ENCODE results near the gene RIMS1.

The RIMS1 gene

DNA sequence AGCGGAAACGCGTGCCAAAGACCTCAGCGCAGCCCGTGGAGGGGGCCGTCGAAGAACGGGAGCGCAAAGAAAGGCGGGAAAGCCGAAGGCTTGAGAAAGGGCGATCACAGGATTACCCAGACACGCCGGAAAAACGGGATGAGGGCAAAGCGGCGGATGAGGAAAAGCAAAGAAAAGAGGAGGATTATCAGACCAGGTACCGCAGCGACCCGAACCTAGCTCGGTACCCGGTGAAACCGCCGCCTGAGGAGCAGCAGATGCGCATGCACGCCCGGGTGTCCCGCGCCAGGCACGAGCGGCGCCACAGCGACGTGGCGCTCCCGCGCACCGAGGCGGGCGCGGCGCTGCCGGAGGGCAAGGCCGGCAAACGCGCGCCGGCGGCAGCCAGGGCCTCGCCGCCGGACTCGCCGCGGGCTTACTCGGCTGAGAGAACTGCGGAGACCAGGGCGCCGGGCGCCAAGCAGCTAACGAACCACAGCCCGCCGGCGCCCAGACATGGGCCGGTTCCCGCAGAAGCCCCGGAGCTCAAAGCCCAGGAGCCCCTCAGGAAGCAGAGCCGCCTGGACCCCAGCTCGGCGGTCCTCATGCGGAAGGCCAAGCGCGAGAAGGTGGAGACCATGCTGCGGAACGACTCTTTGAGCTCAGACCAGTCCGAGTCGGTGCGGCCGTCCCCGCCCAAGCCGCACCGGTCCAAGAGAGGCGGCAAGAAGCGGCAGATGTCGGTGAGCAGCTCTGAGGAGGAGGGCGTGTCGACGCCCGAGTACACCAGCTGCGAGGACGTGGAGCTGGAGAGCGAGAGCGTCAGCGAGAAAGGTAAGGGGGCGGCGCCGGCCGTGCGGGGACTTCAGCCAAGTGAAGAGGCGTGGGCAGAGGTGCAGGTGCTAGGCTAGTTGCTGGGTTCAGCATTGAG lies 296.2 kb downstream of the RIMS1 start:
- Histone ChIP-seq H3K27me3 (ENCODE audit: insufficient read depth, low read length) (peaks cover 56% of the 10 kb centered on the region), H3K4me3 (ENCODE audit: low read length) (peak overlapping the region; percentile 48), H3K36me3 (ENCODE audit: insufficient read depth, low read length) (no peaks in the 10 kb centered on the region), H3K27ac (ENCODE audit: low read depth, low read length) (no peak overlapping the region), H3K9ac (ENCODE audit: low read depth, low read length) (peak overlapping the region; percentile 60), H3K4me1 (ENCODE audit: insufficient read depth, low read length) (0 out of 2 replicates have a peak, but pooled peaks cover 5% of the 10 kb centered on the region), H3K9me3 (ENCODE audit: insufficient read depth, low read depth, low read length) (no peaks in the 10 kb centered on the region)
- WGBS, result 9% methylated on average over 100 of the region's 100 CpGs

GRCh38 chr6:72203983-72204382 lies 317.6 kb downstream of the RIMS1 start:
- no peaks in the 10 kb centered on the region for H3K36me3 ChIP-seq (ENCODE audit: insufficient read depth, low read length)
- no peaks in the 10 kb centered on the region for H3K27me3 ChIP-seq (ENCODE audit: insufficient read depth, low read length)
- H3K9me3 ChIP-seq (ENCODE audit: insufficient read depth, low read depth, low read length), result no peaks in the 10 kb centered on the region
- 0 out of 2 replicates have a peak, but pooled peaks cover 6% of the 10 kb centered on the region for H3K4me1 ChIP-seq (ENCODE audit: insufficient read depth, low read length)
- no peak overlapping the region for H3K27ac ChIP-seq (ENCODE audit: low read depth, low read length)
- 92% methylated on average over 2 of the region's 2 CpGs for WGBS
- no peak overlapping the region for H3K9ac ChIP-seq (ENCODE audit: low read depth, low read length)
- H3K4me3 ChIP-seq (ENCODE audit: low read length), result no peak overlapping the region

DNA sequence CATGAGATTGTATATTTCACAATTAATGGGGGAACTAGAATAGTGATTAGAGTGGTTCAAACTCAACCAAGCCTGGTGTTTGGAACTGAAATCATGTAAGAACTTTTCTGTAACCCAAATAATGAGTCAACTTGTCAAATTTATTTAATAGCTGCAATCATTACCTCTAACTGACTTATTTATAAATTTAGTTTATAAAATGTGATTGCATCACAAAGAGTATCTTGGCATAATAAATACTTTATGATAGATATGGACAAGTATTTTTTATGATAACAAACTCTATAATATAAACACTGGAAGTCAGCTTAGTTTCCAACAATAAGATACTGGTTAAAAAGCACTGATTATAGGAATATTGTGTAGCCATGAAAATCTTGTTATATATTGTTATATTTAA lies 319.1 kb downstream of the RIMS1 start:
- H3K27me3 ChIP-seq (ENCODE audit: insufficient read depth, low read length), result no peaks in the 10 kb centered on the region
- 0 out of 2 replicates have a peak, but pooled peaks cover 6% of the 10 kb centered on the region for H3K4me1 ChIP-seq (ENCODE audit: insufficient read depth, low read length)
- no peak overlapping the region for H3K27ac ChIP-seq (ENCODE audit: low read depth, low read length)

GRCh38 chr6:72206606-72207005 lies 320.3 kb downstream of the RIMS1 start:
- H3K36me3 ChIP-seq (ENCODE audit: insufficient read depth, low read length), result no peaks in the 10 kb centered on the region
- 64% methylated on average over 1 of the region's 3 CpGs for WGBS
- H3K4me3 ChIP-seq (ENCODE audit: low read length), result no peak overlapping the region
- H3K4me1 ChIP-seq (ENCODE audit: insufficient read depth, low read length), result 0 out of 2 replicates have a peak, but pooled peaks cover 6% of the 10 kb centered on the region
- H3K9me3 ChIP-seq (ENCODE audit: insufficient read depth, low read depth, low read length), result no peaks in the 10 kb centered on the region
- H3K27me3 ChIP-seq (ENCODE audit: insufficient read depth, low read length), result no peaks in the 10 kb centered on the region
- H3K9ac ChIP-seq (ENCODE audit: low read depth, low read length), result no peak overlapping the region
- H3K27ac ChIP-seq (ENCODE audit: low read depth, low read length), result no peak overlapping the region

More for the DNA sequence above, 319.1 kb downstream of the RIMS1 start:
- H3K4me3 ChIP-seq (ENCODE audit: low read length), result no peak overlapping the region
- no peaks in the 10 kb centered on the region for H3K36me3 ChIP-seq (ENCODE audit: insufficient read depth, low read length)
- H3K9ac ChIP-seq (ENCODE audit: low read depth, low read length), result no peak overlapping the region
- no peaks in the 10 kb centered on the region for H3K9me3 ChIP-seq (ENCODE audit: insufficient read depth, low read depth, low read length)

DNA sequence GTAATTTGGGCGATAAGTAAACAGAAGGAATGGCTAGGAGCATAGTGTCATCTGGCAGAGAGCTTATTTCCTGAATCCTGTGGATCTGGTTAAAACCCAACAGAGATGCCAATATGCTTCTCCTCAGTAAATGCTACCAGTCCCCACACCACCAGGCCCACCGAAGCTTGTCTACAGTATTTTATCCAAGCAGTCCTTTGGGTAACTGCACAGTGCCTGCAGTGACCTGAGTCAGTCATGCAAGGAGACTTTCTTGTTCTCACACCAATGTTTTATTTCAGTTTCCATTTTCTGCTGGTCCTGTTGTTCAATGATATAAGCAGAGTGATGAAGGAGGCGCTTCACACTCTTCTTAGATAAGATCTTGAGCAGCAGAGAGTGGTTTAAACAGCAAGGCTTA lies 326.3 kb downstream of the RIMS1 start:
- H3K27me3 ChIP-seq (ENCODE audit: insufficient read depth, low read length), result no peaks in the 10 kb centered on the region
- 74% methylated on average over 3 of the region's 3 CpGs for WGBS

DNA sequence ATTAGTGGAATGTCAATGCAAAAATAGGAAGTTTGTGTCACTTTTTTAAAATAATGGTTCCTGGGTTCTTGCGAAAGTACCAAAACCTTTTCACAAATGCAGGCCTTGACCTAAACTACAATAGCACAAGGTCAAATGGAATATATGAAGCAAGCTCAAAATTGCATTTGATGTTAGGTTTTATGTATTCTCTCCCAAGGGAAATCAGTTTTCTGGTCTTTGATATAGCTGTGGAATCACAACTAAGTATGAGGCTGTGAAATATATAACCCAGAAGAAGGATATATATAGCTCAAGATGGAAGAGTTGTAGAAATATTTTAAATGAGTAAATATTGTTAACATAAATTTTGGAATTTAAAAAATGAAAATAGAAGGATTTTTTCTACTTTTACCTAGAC lies 327.3 kb downstream of the RIMS1 start:
- Histone ChIP-seq H3K4me3 (ENCODE audit: low read length) (no peak overlapping the region), H3K27ac (ENCODE audit: low read depth, low read length) (no peak overlapping the region), H3K36me3 (ENCODE audit: insufficient read depth, low read length) (no peaks in the 10 kb centered on the region), H3K4me1 (ENCODE audit: insufficient read depth, low read length) (0 out of 2 replicates have a peak, but pooled peaks cover 3% of the 10 kb centered on the region), H3K27me3 (ENCODE audit: insufficient read depth, low read length) (no peaks in the 10 kb centered on the region), H3K9ac (ENCODE audit: low read depth, low read length) (no peak overlapping the region), H3K9me3 (ENCODE audit: insufficient read depth, low read depth, low read length) (no peaks in the 10 kb centered on the region)
- WGBS, result 100% methylated on average over 1 of the region's 1 CpG

More for the DNA sequence above, 326.3 kb downstream of the RIMS1 start:
- H3K9ac ChIP-seq (ENCODE audit: low read depth, low read length), result no peak overlapping the region
- no peaks in the 10 kb centered on the region for H3K36me3 ChIP-seq (ENCODE audit: insufficient read depth, low read length)
- H3K27ac ChIP-seq (ENCODE audit: low read depth, low read length), result no peak overlapping the region
- H3K4me1 ChIP-seq (ENCODE audit: insufficient read depth, low read length), result 0 out of 2 replicates have a peak, but pooled peaks cover 6% of the 10 kb centered on the region
- H3K9me3 ChIP-seq (ENCODE audit: insufficient read depth, low read depth, low read length), result no peaks in the 10 kb centered on the region
- no peak overlapping the region for H3K4me3 ChIP-seq (ENCODE audit: low read length)

- H3K27me3 ChIP-seq (ENCODE audit: insufficient read depth, low read length), result no peaks in the 10 kb centered on the region
- H3K4me3 ChIP-seq (ENCODE audit: low read length), result no peak overlapping the region
- no peaks in the 10 kb centered on the region for H3K36me3 ChIP-seq (ENCODE audit: insufficient read depth, low read length)
- H3K9me3 ChIP-seq (ENCODE audit: insufficient read depth, low read depth, low read length), result no peaks in the 10 kb centered on the region
- H3K27ac ChIP-seq (ENCODE audit: low read depth, low read length), result no peak overlapping the region
- WGBS, result 88% methylated on average over 4 of the region's 4 CpGs
- no peak overlapping the region for H3K9ac ChIP-seq (ENCODE audit: low read depth, low read length)
- H3K4me1 ChIP-seq (ENCODE audit: insufficient read depth, low read length), result no peaks in the 10 kb centered on the region
Measured at GRCh38 chr6:72216222-72217068, 330.1 kb downstream of the RIMS1 start.

DNA sequence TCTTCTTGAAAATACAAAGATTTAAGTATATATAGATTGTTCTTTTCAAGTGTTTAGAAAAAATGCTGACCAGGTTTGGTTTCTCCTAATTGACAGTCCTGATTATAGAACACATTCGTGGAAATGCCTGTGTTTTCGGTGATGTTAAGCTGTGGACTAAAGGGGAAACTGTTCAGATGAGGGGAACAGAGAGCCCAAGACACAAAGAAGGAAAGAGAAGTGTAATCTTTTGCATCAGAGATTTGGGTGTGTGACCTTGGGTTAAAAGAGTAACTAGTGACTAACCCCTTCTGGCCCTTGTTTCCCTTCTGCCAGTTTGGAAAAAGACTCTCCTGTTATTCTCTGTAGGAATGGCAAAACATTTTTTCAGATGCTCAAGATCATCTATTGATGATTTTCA lies 331.3 kb downstream of the RIMS1 start:
- Histone ChIP-seq H3K9ac (ENCODE audit: low read depth, low read length) (no peak overlapping the region), H3K9me3 (ENCODE audit: insufficient read depth, low read depth, low read length) (no peaks in the 10 kb centered on the region), H3K27ac (ENCODE audit: low read depth, low read length) (no peak overlapping the region), H3K4me1 (ENCODE audit: insufficient read depth, low read length) (no peaks in the 10 kb centered on the region), H3K36me3 (ENCODE audit: insufficient read depth, low read length) (no peaks in the 10 kb centered on the region), H3K27me3 (ENCODE audit: insufficient read depth, low read length) (no peaks in the 10 kb centered on the region), H3K4me3 (ENCODE audit: low read length) (no peak overlapping the region)
- WGBS, result 94% methylated on average over 2 of the region's 2 CpGs

GRCh38 chr6:72218125-72218524 lies 331.8 kb downstream of the RIMS1 start:
- H3K4me3 ChIP-seq (ENCODE audit: low read length), result no peak overlapping the region

GRCh38 chr6:72219536-72219935 lies 333.2 kb downstream of the RIMS1 start:
- Histone ChIP-seq H3K27me3 (ENCODE audit: insufficient read depth, low read length) (no peaks in the 10 kb centered on the region), H3K27ac (ENCODE audit: low read depth, low read length) (no peak overlapping the region), H3K4me3 (ENCODE audit: low read length) (no peak overlapping the region), H3K36me3 (ENCODE audit: insufficient read depth, low read length) (no peaks in the 10 kb centered on the region), H3K9me3 (ENCODE audit: insufficient read depth, low read depth, low read length) (no peaks in the 10 kb centered on the region), H3K9ac (ENCODE audit: low read depth, low read length) (no peak overlapping the region), H3K4me1 (ENCODE audit: insufficient read depth, low read length) (no peaks in the 10 kb centered on the region)

More at GRCh38 chr6:72218125-72218524, 331.8 kb downstream of the RIMS1 start:
- H3K9ac ChIP-seq (ENCODE audit: low read depth, low read length), result no peak overlapping the region
- no peaks in the 10 kb centered on the region for H3K4me1 ChIP-seq (ENCODE audit: insufficient read depth, low read length)
- H3K9me3 ChIP-seq (ENCODE audit: insufficient read depth, low read depth, low read length), result no peaks in the 10 kb centered on the region
- H3K36me3 ChIP-seq (ENCODE audit: insufficient read depth, low read length), result no peaks in the 10 kb centered on the region
- 20% methylated on average over 2 of the region's 2 CpGs for WGBS
- no peaks in the 10 kb centered on the region for H3K27me3 ChIP-seq (ENCODE audit: insufficient read depth, low read length)
- no peak overlapping the region for H3K27ac ChIP-seq (ENCODE audit: low read depth, low read length)

DNA sequence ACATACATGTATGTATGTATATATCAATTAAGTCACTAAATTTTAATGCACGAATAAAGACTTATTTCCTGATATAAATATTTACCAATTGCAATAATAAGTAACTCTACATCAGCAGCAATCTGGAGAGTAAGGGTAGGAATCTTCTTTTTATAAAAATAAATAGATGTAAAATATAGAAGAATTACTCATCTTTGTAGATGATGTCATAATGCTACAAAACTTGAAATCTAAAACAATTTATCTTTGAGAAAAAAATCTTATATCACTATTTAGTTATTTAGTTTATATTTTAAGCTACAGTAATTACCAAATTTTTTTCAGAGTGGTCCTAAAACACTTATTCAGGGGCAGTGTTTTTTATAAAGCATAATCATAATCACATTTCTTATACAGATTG lies 351.7 kb downstream of the RIMS1 start:
- no peaks in the 10 kb centered on the region for H3K36me3 ChIP-seq (ENCODE audit: insufficient read depth, low read length)
- H3K4me3 ChIP-seq (ENCODE audit: low read length), result no peak overlapping the region
- H3K4me1 ChIP-seq (ENCODE audit: insufficient read depth, low read length), result peaks cover 15% of the 10 kb centered on the region
- WGBS, result no CpG with 5 or more reads among the region's 1 CpG
- H3K27me3 ChIP-seq (ENCODE audit: insufficient read depth, low read length), result no peaks in the 10 kb centered on the region
- H3K9me3 ChIP-seq (ENCODE audit: insufficient read depth, low read depth, low read length), result no peaks in the 10 kb centered on the region
- no peak overlapping the region for H3K27ac ChIP-seq (ENCODE audit: low read depth, low read length)
- no peak overlapping the region for H3K9ac ChIP-seq (ENCODE audit: low read depth, low read length)
